ENCODE data around the gene TRIM32. TPM values are rescaled to one million over a fixed set of nuclear protein-coding genes. Genes with fewer than 3 reads are reported as not detected.
A peak's percentile ranks its signal among the peaks of the same experiment; 100 is the strongest.

TRIM32 gene
- total RNA-seq, 1 experiment from 2014 or later: 22.3 TPM

GRCh38 chr9:116737152-116737546 is 50.0 kb downstream of the TRIM32 start:
- Histone ChIP-seq H3K9me3 (no peaks in the 10 kb centered on the region), H3K27me3 (replicated peaks; ENCODE audit: control insufficient read depth, insufficient read depth, low read length) (no peaks in the 10 kb centered on the region), H3K36me3 (ENCODE audit: control insufficient read depth, insufficient read depth, low read length) (no peaks in the 10 kb centered on the region), H3K4me3 (ENCODE audit: low read depth, low read length) (no peak overlapping the region), H3K4me1 (no peaks in the 10 kb centered on the region)
- no TSS peak for BruUV-seq (replicated peaks)
- CTCF ChIA-PET: interaction anchor here (0.6 to 4.1 kb wide), 6 partner anchors 50 to 271 kb away, joined by 3 to 76 read pairs (median 3); partner anchors contain the start of gene TRIM32
- Mint-ChIP-seq H3K27ac (ENCODE audit: unreplicated experiment) (no peak overlapping the region), H3K4me1 (ENCODE audit: low read depth, unreplicated experiment) (peaks cover 7% of the 10 kb centered on the region), H3K27me3 (ENCODE audit: insufficient read depth, unreplicated experiment) (peaks cover 4% of the 10 kb centered on the region), H3K4me3 (ENCODE audit: unreplicated experiment) (no peak overlapping the region), H3K36me3 (ENCODE audit: insufficient read depth, unreplicated experiment) (no peaks in the 10 kb centered on the region), H3K9me3 (ENCODE audit: unreplicated experiment) (no peaks in the 10 kb centered on the region)
- intact Hi-C loops (cut with micrococcal nuclease; ENCODE audit: unreplicated experiment): loop anchor here (1.0 to 2.0 kb wide), 2 partner anchors 123 to 1144 kb away; no protein-coding TSS in a partner anchor
- peak; percentile 85 to 90 for DNase-seq
- POLR2A ChIA-PET: no interaction called here
- peak; percentile 89 to 97 for TF ChIP-seq CTCF (IDR thresholded peaks at IDR 0.05; ENCODE audit: insufficient read depth in 1 of 2, low read depth in 1 of 2, low read length in 1 of 2, severe bottlenecking in 1 of 2, unreplicated experiment in 1 of 2)

GRCh38 chr9:116741086-116741740 is 54.1 kb downstream of the TRIM32 start:
- H3K4me3 Mint-ChIP-seq (ENCODE audit: unreplicated experiment): no peak overlapping the region
- ChIA-PET CTCF (interaction anchor here (0.6 kb wide), 1 partner anchor 121 kb away, joined by 5 read pairs; no protein-coding TSS in a partner anchor), POLR2A (no interaction called here)
- BruUV-seq (replicated peaks): no TSS peak
- H3K9me3 Mint-ChIP-seq (ENCODE audit: unreplicated experiment): no peaks in the 10 kb centered on the region
- no peak for DNase-seq
- no peak overlapping the region for H3K27ac Mint-ChIP-seq (ENCODE audit: unreplicated experiment)
- TF ChIP-seq CTCF (IDR thresholded peaks at IDR 0.05; ENCODE audit: insufficient read depth in 1 of 2, low read depth in 1 of 2, low read length in 1 of 2, severe bottlenecking in 1 of 2, unreplicated experiment in 1 of 2): no peak
- H3K36me3 Mint-ChIP-seq (ENCODE audit: insufficient read depth, unreplicated experiment): no peaks in the 10 kb centered on the region
- Histone ChIP-seq H3K4me3 (ENCODE audit: low read depth, low read length) (no peak overlapping the region), H3K27me3 (replicated peaks; ENCODE audit: control insufficient read depth, insufficient read depth, low read length) (no peaks in the 10 kb centered on the region), H3K9me3 (no peaks in the 10 kb centered on the region), H3K36me3 (ENCODE audit: control insufficient read depth, insufficient read depth, low read length) (no peaks in the 10 kb centered on the region), H3K4me1 (no peaks in the 10 kb centered on the region)
- intact Hi-C loops (cut with micrococcal nuclease; ENCODE audit: unreplicated experiment): no loop called here
- peaks cover 7% of the 10 kb centered on the region for H3K4me1 Mint-ChIP-seq (ENCODE audit: low read depth, unreplicated experiment)
- peaks cover 11% of the 10 kb centered on the region for H3K27me3 Mint-ChIP-seq (ENCODE audit: insufficient read depth, unreplicated experiment)

- H3K27ac Mint-ChIP-seq (ENCODE audit: unreplicated experiment): no peak overlapping the region
- H3K4me3 ChIP-seq (ENCODE audit: low read depth, low read length): no peak overlapping the region
- no TSS peak for BruUV-seq (replicated peaks)
- H3K9me3 ChIP-seq: no peaks in the 10 kb centered on the region
- H3K27me3 Mint-ChIP-seq (ENCODE audit: insufficient read depth, unreplicated experiment): peaks cover 11% of the 10 kb centered on the region
- H3K4me1 ChIP-seq: no peaks in the 10 kb centered on the region
- ChIA-PET CTCF (no interaction called here), POLR2A (no interaction called here)
- no peaks in the 10 kb centered on the region for H3K27me3 ChIP-seq (replicated peaks; ENCODE audit: control insufficient read depth, insufficient read depth, low read length)
- H3K4me3 Mint-ChIP-seq (ENCODE audit: unreplicated experiment): no peak overlapping the region
- no peak for DNase-seq
- no peaks in the 10 kb centered on the region for H3K36me3 ChIP-seq (ENCODE audit: control insufficient read depth, insufficient read depth, low read length)
- TF ChIP-seq CTCF (IDR thresholded peaks at IDR 0.05; ENCODE audit: insufficient read depth in 1 of 2, low read depth in 1 of 2, low read length in 1 of 2, severe bottlenecking in 1 of 2, unreplicated experiment in 1 of 2): no peak
- no peaks in the 10 kb centered on the region for H3K9me3 Mint-ChIP-seq (ENCODE audit: unreplicated experiment)
- H3K4me1 Mint-ChIP-seq (ENCODE audit: low read depth, unreplicated experiment): peaks cover 7% of the 10 kb centered on the region
- intact Hi-C loops (cut with micrococcal nuclease; ENCODE audit: unreplicated experiment): no loop called here
- no peaks in the 10 kb centered on the region for H3K36me3 Mint-ChIP-seq (ENCODE audit: insufficient read depth, unreplicated experiment)
Observed at GRCh38 chr9:116741742-116742141, 54.6 kb downstream of the TRIM32 start.
